K562 (cell line): ENCODE data around the gene EDEM1. TPM values are rescaled to one million over a fixed set of nuclear protein-coding genes. Genes with fewer than 3 reads are reported as not detected.

Experiments used
- ATF1 ChIP-seq, 2 experiments: fragments of 450-650 bp in 1 of 2; IDR thresholded peaks; 2 replicates each; pipeline ENCODE4 v1.6.1; 2016; ENCODE audit warnings: missing compliant biosample characterization in 1 of 2, missing genetic modification characterization in 1 of 2
- C11orf30 ChIP-seq: fragments of 450-650 bp; IDR thresholded peaks from 2 replicates; pipeline ENCODE4 v1.6.1; 2016; ENCODE audit warnings: low read depth, mild to moderate bottlenecking
- CCAR2 ChIP-seq: fragments of 200-400 bp; formaldehyde crosslinking; IDR thresholded peaks from 2 replicates; pipeline ENCODE4 v1.6.1; 2017; ENCODE audit warnings: mild to moderate bottlenecking, low read depth, low read length
- E2F4 ChIP-seq: sonication (generic); formaldehyde crosslinking; IDR thresholded peaks from 2 replicates; pipeline ENCODE4 v1.8.0; 2022; ENCODE audit warnings: mild to moderate bottlenecking, low read depth, missing genetic modification reagents
- ELK1 ChIP-seq: sonication (generic); formaldehyde crosslinking; IDR thresholded peaks from 2 replicates; pipeline ENCODE4 v1.8.1; 2022; ENCODE audit warnings: missing genetic modification reagents
- KLF1 ChIP-seq: fragments of 450-650 bp; IDR thresholded peaks from 2 replicates; pipeline ENCODE4 v1.6.1; 2016; ENCODE audit warnings: missing genetic modification characterization, missing compliant biosample characterization
- LARP7 ChIP-seq: fragments of 450-650 bp; IDR thresholded peaks from 2 replicates; pipeline ENCODE4 v1.6.1; 2016
- MECOM ChIP-seq: fragments of 250-450 bp; sonication (Bioruptor Pico); IDR thresholded peaks from 2 replicates; pipeline ENCODE4 v1.8.0; 2022; ENCODE audit warnings: inconsistent platforms
- MNT ChIP-seq, 2 experiments: fragments of 450-650 bp; conservative IDR thresholded peaks; 2 replicates each; pipeline ENCODE4 v1.6.1; 2017; ENCODE audit warnings: mild to moderate bottlenecking in 2 of 2, moderate library complexity in 2 of 2
- NEUROD1 ChIP-seq: fragments of 150-350 bp; IDR thresholded peaks from 2 replicates; pipeline ENCODE4 v1.6.1; 2014; ENCODE audit warnings: borderline replicate concordance, low read length, low read depth; ENCODE audit not compliant: partially characterized antibody
- NFIC ChIP-seq: fragments of 450-650 bp; IDR thresholded peaks from 2 replicates; pipeline ENCODE4 v1.6.1; 2017; ENCODE audit warnings: mild to moderate bottlenecking, inconsistent platforms
- NRF1 ChIP-seq, 2 experiments: fragments of 450-650 bp; IDR thresholded peaks in 1 of 2; conservative IDR thresholded peaks in 1 of 2; 2 replicates each; pipeline ENCODE4 v1.6.1; 2014; ENCODE audit warnings: mild to moderate bottlenecking in 2 of 2
- PHB ChIP-seq: fragments of 250-450 bp; sonication (Bioruptor Pico); IDR thresholded peaks from 2 replicates; pipeline ENCODE4 v1.5.0; 2021
- SRSF7 ChIP-seq: fragments of 200-400 bp; formaldehyde crosslinking; optimal IDR thresholded peaks from 2 replicates; pipeline ENCODE3; 2017; ENCODE audit warnings: mild to moderate bottlenecking, low read depth, low read length
- TFAP4 ChIP-seq: sonication (generic); formaldehyde crosslinking; IDR thresholded peaks from 2 replicates; pipeline ENCODE4 v1.8.0; 2022; ENCODE audit warnings: missing genetic modification reagents, mild to moderate bottlenecking, moderate library complexity, borderline replicate concordance
- U2AF1 ChIP-seq: fragments of 200-400 bp; formaldehyde crosslinking; optimal IDR thresholded peaks from 2 replicates; pipeline ENCODE3; 2017; ENCODE audit warnings: mild to moderate bottlenecking, low read depth, low read length, moderate library complexity
- ZNF124 ChIP-seq: sonication (generic); formaldehyde crosslinking; IDR thresholded peaks from 2 replicates; pipeline ENCODE4 v1.8.1; 2022; ENCODE audit warnings: missing genetic modification reagents
- ZNF239 ChIP-seq: fragments of 250-450 bp; sonication (Bioruptor Pico); IDR thresholded peaks from 2 replicates; pipeline ENCODE4 v1.4.0; 2020; ENCODE audit warnings: mild to moderate bottlenecking
- ZNF274 ChIP-seq: IDR thresholded peaks from 2 replicates; pipeline ENCODE4 v1.6.1; 2011; ENCODE audit warnings: low read depth, mild to moderate bottlenecking, low read length, moderate library complexity, borderline replicate concordance
- ZNF436 ChIP-seq: fragments of 250-450, 450-650 bp; sonication (Bioruptor Pico); formaldehyde crosslinking; IDR thresholded peaks from 2 replicates; pipeline ENCODE4 v1.7.0; 2020; ENCODE audit warnings: mild to moderate bottlenecking
- ZNF778 ChIP-seq: fragments of 450-650 bp; formaldehyde crosslinking; IDR thresholded peaks from 2 replicates; pipeline ENCODE4 v1.4.0; 2020; ENCODE audit warnings: mild to moderate bottlenecking, moderate library complexity
- polyA plus RNA-seq, 8 experiments: library from polyadenylated mRNA; depleted of rRNA in 4 of 8; stranded (reverse) in 5 of 8; unstranded in 3 of 8; fragments of >200 nt; fragmentation: Nextera tagmentation in 2 of 8; fragmentation: Illumina TruSeq in 1 of 8; extraction: Ambion mirVana in 2 of 8; extraction: Trizol in 1 of 8; gene quantifications; 2 replicates each; pipeline versions ENCODE4 v1.2.1 to v1.2.3, GENCODE V29; 2011 to 2014; ENCODE audit warnings: inconsistent platforms in 1 of 8, missing spikeins in 1 of 8
- total RNA-seq, 7 experiments: library from RNA; depleted of rRNA in 6 of 7; stranded (reverse); fragments of >200 nt in 6 of 7; fragmentation: Illumina TruSeq in 2 of 7; extraction: Trizol in 2 of 7; gene quantifications; 2 replicates each; pipeline versions ENCODE4 v1.2.1 to v1.2.3, GENCODE V29; 2011 to 2021; ENCODE audit warnings: low replicate concordance in 1 of 7
- TF ChIP-seq, protein P1 (sequence below): IDR thresholded peaks from 2 replicates; pipeline ENCODE4 v1.6.1; 2011; ENCODE audit warnings: borderline replicate concordance, low read depth, mild to moderate bottlenecking, moderate library complexity, low read length; ENCODE audit not compliant: insufficient read depth, poor library complexity, severe bottlenecking

EDEM1 gene
- total and polyA plus RNA-seq, 9 of the 15 experiments (the other 6 are each of a cell fraction or from before 2014, with no cell fraction given), result 6.2 to 36.7 (median 14.3) TPM

GRCh38 chr3:5187156-5187919 is at the start of gene EDEM1 (continued):
- TF ChIP-seq TFAP4 (CRISPR knock-in tag) (peak; percentile 81), CCAR2 (no peak), SRSF7 (no peak), E2F4 (CRISPR knock-in tag) (no peak), ATF1 (CRISPR knock-in tag; IDR thresholded peaks at IDR 0.05) (no peak), ATF1 (tag; IDR thresholded peaks at IDR 0.05) (peak; percentile 92), ZNF239 (CRISPR knock-in tag) (no peak), PHB (0 out of 2 replicates have a peak, but pooled peaks have one; percentile 86), U2AF1 (peak; percentile 35), ZNF124 (CRISPR knock-in tag) (no peak), ELK1 (CRISPR knock-in tag) (no peak), NRF1 (conservative IDR thresholded peaks at IDR 0.05 in 1 of 2, IDR thresholded peaks at IDR 0.05 in 1 of 2) (peak; percentile 66 to 72), NEUROD1 (peak; percentile 12), C11orf30 (no peak), KLF1 (tag) (0 out of 2 replicates have a peak, but pooled peaks have one; percentile 35), MECOM (CRISPR knock-in tag) (no peak), ZNF778 (no peak), LARP7 (no peak), NFIC (no peak), MNT (conservative IDR thresholded peaks at IDR 0.05) (peak; percentile 50 to 73; a peak in 2 of 4 replicates), ZNF274 (no peak), ZNF436 (CRISPR knock-in tag) (no peak)
- TF ChIP-seq, protein P1, sequence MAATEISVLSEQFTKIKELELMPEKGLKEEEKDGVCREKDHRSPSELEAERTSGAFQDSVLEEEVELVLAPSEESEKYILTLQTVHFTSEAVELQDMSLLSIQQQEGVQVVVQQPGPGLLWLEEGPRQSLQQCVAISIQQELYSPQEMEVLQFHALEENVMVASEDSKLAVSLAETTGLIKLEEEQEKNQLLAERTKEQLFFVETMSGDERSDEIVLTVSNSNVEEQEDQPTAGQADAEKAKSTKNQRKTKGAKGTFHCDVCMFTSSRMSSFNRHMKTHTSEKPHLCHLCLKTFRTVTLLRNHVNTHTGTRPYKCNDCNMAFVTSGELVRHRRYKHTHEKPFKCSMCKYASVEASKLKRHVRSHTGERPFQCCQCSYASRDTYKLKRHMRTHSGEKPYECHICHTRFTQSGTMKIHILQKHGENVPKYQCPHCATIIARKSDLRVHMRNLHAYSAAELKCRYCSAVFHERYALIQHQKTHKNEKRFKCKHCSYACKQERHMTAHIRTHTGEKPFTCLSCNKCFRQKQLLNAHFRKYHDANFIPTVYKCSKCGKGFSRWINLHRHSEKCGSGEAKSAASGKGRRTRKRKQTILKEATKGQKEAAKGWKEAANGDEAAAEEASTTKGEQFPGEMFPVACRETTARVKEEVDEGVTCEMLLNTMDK, result no peak
